K562 (cell line): ENCODE measurements around the gene CELSR2. TPM values are rescaled to one million over a fixed set of nuclear protein-coding genes. Genes with fewer than 3 reads are reported as not detected.

Experiments used
- BRD9 ChIP-seq: fragments of 450-650 bp; IDR thresholded peaks from 2 replicates; pipeline ENCODE4 v1.6.1; 2018; ENCODE audit warnings: low read depth; ENCODE audit not compliant: partially characterized antibody
- CBFA2T3 ChIP-seq: fragments of 450-650 bp; IDR thresholded peaks from 2 replicates; pipeline ENCODE4 v1.6.1; 2017
- CHD4 ChIP-seq: fragments of 200-600 bp; sonication (generic); IDR thresholded peaks from 3 replicates; pipeline ENCODE4 v1.6.1; 2012; ENCODE audit warnings: low read depth, mild to moderate bottlenecking, mixed read lengths, low read length, inconsistent platforms; ENCODE audit not compliant: insufficient read depth, insufficient replicate concordance, poor library complexity, severe bottlenecking
- CREB1 ChIP-seq, 2 experiments: sonication (generic) in 1 of 2; formaldehyde crosslinking in 1 of 2; IDR thresholded peaks; 2 replicates each; pipeline versions ENCODE4 v1.6.1 to v1.8.0; 2012 to 2022; ENCODE audit warnings: inconsistent platforms in 1 of 2, mild to moderate bottlenecking in 1 of 2, missing genetic modification reagents in 1 of 2, moderate library complexity in 1 of 2
- CXXC5 ChIP-seq: fragments of 250-450 bp; sonication (Bioruptor Pico); IDR thresholded peaks from 2 replicates; pipeline ENCODE4 v1.8.0; 2022; ENCODE audit warnings: inconsistent platforms, mild to moderate bottlenecking, moderate library complexity
- DPF2 ChIP-seq: fragments of 450-650 bp; IDR thresholded peaks from 2 replicates; pipeline ENCODE4 v1.6.1; 2016
- E2F5 ChIP-seq: sonication (generic); formaldehyde crosslinking; IDR thresholded peaks from 2 replicates; pipeline ENCODE4 v1.8.0; 2022; ENCODE audit warnings: mild to moderate bottlenecking, missing genetic modification reagents
- ETV5 ChIP-seq: sonication (generic); formaldehyde crosslinking; IDR thresholded peaks from 2 replicates; pipeline ENCODE4 v1.4.0; 2020; ENCODE audit warnings: low read depth, mild to moderate bottlenecking, missing genetic modification reagents
- ID3 ChIP-seq, 2 experiments: fragments of 250-450 bp in 1 of 2; fragments of 450-650 bp in 1 of 2; sonication (Bioruptor Pico) in 1 of 2; IDR thresholded peaks; 2 replicates each; pipeline versions ENCODE4 v1.6.1 to v1.8.0; 2016 to 2021; ENCODE audit warnings: mild to moderate bottlenecking in 2 of 2, moderate library complexity in 2 of 2, missing compliant biosample characterization in 1 of 2, missing genetic modification characterization in 1 of 2
- JUND ChIP-seq, 2 experiments: IDR thresholded peaks; 2 replicates in 1 of 2; 3 replicates in 1 of 2; pipeline ENCODE4 v1.6.1; 2011; ENCODE audit warnings: borderline replicate concordance in 2 of 2, low read depth in 2 of 2, low read length in 2 of 2, improper control_type of control experiment in 1 of 2, missing biosample characterization in 1 of 2, missing genetic modification characterization in 1 of 2, missing genetic modification reagents in 1 of 2
- NFRKB ChIP-seq: fragments of 450-650 bp; IDR thresholded peaks from 2 replicates; pipeline ENCODE4 v1.6.1; 2016; ENCODE audit warnings: low read depth
- PCBP1 ChIP-seq: fragments of 200-400 bp; formaldehyde crosslinking; IDR thresholded peaks from 2 replicates; pipeline ENCODE4 v1.6.1; 2018; ENCODE audit warnings: mild to moderate bottlenecking, low read depth, low read length; ENCODE audit not compliant: poor library complexity, severe bottlenecking
- POLR2G ChIP-seq: fragments of 200-400 bp; formaldehyde crosslinking; IDR thresholded peaks from 2 replicates; pipeline ENCODE4 v1.6.1; 2017; ENCODE audit warnings: low read depth, mild to moderate bottlenecking, antibody characterized with exemption, low read length, moderate library complexity
- RBM39 ChIP-seq: fragments of 200-400 bp; formaldehyde crosslinking; optimal IDR thresholded peaks from 2 replicates; pipeline ENCODE3; 2018; ENCODE audit warnings: low read depth, low read length
- RCOR1 ChIP-seq, 2 experiments: IDR thresholded peaks; 2 replicates each; pipeline ENCODE4 v1.6.1; 2012; ENCODE audit warnings: low read depth in 2 of 2, low read length in 2 of 2, borderline replicate concordance in 1 of 2, improper control_type of control experiment in 1 of 2
- SMAD4 ChIP-seq: fragments of 250-450 bp; sonication (Bioruptor Pico); conservative IDR thresholded peaks from 2 replicates; pipeline ENCODE4 v1.8.0; 2021; ENCODE audit warnings: inconsistent platforms, mild to moderate bottlenecking, moderate library complexity
- SP1 ChIP-seq: sonication (generic); formaldehyde crosslinking; IDR thresholded peaks from 2 replicates; pipeline ENCODE4 v1.8.1; 2022; ENCODE audit warnings: mild to moderate bottlenecking, missing genetic modification reagents
- polyA plus RNA-seq, 8 experiments: library from polyadenylated mRNA; depleted of rRNA in 4 of 8; stranded (reverse) in 5 of 8; unstranded in 3 of 8; fragments of >200 nt; fragmentation: Nextera tagmentation in 2 of 8; fragmentation: Illumina TruSeq in 1 of 8; extraction: Ambion mirVana in 2 of 8; extraction: Trizol in 1 of 8; gene quantifications; 2 replicates each; pipeline versions ENCODE4 v1.2.1 to v1.2.3, GENCODE V29; 2011 to 2014; ENCODE audit warnings: inconsistent platforms in 1 of 8, missing spikeins in 1 of 8
- total RNA-seq, 7 experiments: library from RNA; depleted of rRNA in 6 of 7; stranded (reverse); fragments of >200 nt in 6 of 7; fragmentation: Illumina TruSeq in 2 of 7; extraction: Trizol in 2 of 7; gene quantifications; 2 replicates each; pipeline versions ENCODE4 v1.2.1 to v1.2.3, GENCODE V29; 2011 to 2021; ENCODE audit warnings: low replicate concordance in 1 of 7
- TF ChIP-seq, protein P1 (sequence below): sonication (generic); formaldehyde crosslinking; IDR thresholded peaks from 2 replicates; pipeline ENCODE4 v1.8.1; 2022; ENCODE audit warnings: missing genetic modification reagents

CELSR2 gene
- total and polyA plus RNA-seq, 9 of the 15 experiments (the other 6 are each of a cell fraction or from before 2014, with no cell fraction given): 0.31 to 21.9 (median 4.2) TPM

- TF ChIP-seq CREB1 (IDR thresholded peaks at IDR 0.05) (0 out of 2 replicates have a peak, but pooled peaks have one; percentile 17), CREB1 (CRISPR knock-in tag; IDR thresholded peaks at IDR 0.05) (no peak), BRD9 (no peak), SP1 (no peak), POLR2G (peak; percentile 51), CHD4 (no peak), RBM39 (no peak), E2F5 (no peak), ETV5 (CRISPR knock-in tag) (0 out of 2 replicates have a peak, but pooled peaks have one; percentile 56), JUND (IDR thresholded peaks at IDR 0.05; ENCODE audit: borderline replicate concordance, low read depth, low read length) (peak; percentile 49; the same call in 1 of the 2 replicates), JUND (tag; IDR thresholded peaks at IDR 0.05; ENCODE audit: borderline replicate concordance, low read depth, low read length) (peak; percentile 56; the same call in 1 of the 3 replicates), CBFA2T3 (0 out of 2 replicates have a peak, but pooled peaks have one; percentile 3), NFRKB (peak; percentile 46; the same call in 1 of the 2 replicates), DPF2 (peak; percentile 36; the same call in 1 of the 2 replicates), ID3 (CRISPR knock-in tag; IDR thresholded peaks at IDR 0.05) (no peak), ID3 (tag; IDR thresholded peaks at IDR 0.05) (peak; percentile 17; the same call in 1 of the 2 replicates), SMAD4 (CRISPR knock-in tag) (peak; percentile 79), RCOR1 (IDR thresholded peaks at IDR 0.05; ENCODE audit: borderline replicate concordance in 1 of 2, low read depth in 2 of 2, low read length in 2 of 2) (peak in 1 of 2 experiments; percentile 56; a peak in 1 of 4 replicates), PCBP1 (no peak), CXXC5 (CRISPR knock-in tag) (peak; percentile 65)
- TF ChIP-seq, protein P1, sequence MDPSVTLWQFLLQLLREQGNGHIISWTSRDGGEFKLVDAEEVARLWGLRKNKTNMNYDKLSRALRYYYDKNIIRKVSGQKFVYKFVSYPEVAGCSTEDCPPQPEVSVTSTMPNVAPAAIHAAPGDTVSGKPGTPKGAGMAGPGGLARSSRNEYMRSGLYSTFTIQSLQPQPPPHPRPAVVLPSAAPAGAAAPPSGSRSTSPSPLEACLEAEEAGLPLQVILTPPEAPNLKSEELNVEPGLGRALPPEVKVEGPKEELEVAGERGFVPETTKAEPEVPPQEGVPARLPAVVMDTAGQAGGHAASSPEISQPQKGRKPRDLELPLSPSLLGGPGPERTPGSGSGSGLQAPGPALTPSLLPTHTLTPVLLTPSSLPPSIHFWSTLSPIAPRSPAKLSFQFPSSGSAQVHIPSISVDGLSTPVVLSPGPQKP (CRISPR knock-in tag): no peak
Measured at GRCh38 chr1:109300650-109301151, 51.4 kb downstream of the CELSR2 start (continued).
